NCI-H1105 (cell line): ENCODE results near the gene FAM111A.

Experiments
- DNase-seq: peaks from one replicate; lab custom pipeline; 2025; lab: John Stamatoyannopoulos, UW

The FAM111A gene

GRCh38 chr11:59141673-59142460, 789 bp upstream of the FAM111A start:
- DNase-seq = no peak

DNA sequence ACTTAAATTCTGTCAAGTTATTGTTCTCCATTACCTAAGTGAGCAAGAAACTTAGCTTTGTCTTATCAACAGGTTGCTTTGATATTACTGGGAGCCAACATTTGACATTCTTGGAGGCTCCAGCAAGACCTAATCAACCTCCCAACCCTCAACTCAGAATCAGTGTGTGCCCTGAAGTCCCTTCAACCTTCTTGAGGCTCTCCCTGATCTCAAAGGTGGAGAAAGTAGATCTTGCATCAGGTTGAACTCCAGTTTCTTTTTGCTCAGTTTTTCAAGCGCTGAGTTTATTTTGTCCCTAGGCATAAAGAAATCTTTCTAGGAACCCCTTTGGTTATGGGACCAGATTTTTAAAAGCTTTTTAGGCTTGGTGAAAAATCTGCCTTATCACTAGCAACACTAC, 1.4 kb downstream of the FAM111A start:
- no peak for DNase-seq

GRCh38 chr11:59144579-59145345, 2.1 kb downstream of the FAM111A start:
- DNase-seq = peak; percentile 87

DNA sequence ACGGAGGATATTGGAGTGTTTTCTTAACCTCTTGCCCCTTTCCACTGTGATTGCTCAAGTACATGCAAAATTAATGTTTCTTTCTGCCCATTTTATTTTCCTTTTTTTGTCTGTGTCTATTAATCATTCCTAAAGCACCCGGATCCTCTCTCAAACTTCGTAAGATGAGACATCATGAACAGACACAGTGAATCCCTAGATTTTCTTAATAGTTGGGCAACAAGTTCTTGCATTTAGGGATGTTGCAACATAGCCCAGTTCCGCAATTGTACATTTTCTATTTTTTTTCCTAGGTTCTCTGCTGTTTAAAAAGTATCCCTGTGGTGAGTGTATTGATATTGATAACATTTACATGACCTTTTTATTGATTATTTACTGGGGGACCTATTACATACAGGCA, 2.9 kb downstream of the FAM111A start:
- no peak for DNase-seq

DNA sequence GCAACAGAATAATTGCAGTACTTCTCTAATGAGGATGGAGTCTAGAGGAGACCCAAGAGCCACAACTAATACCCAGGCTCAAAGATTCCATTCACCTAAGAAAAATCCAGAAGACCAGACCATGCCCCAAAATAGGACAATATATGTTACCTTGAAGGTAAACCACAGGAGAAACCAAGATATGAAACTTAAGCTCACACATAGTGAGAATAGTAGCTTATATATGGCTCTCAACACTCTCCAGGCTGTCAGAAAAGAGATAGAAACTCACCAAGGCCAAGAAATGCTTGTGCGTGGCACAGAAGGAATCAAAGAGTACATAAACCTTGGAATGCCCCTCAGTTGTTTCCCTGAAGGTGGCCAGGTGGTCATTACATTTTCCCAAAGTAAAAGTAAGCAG, 9.1 kb downstream of the FAM111A start:
- DNase-seq = no peak

- no peak for DNase-seq
These were observed 9.8 kb downstream of the FAM111A start for GRCh38 chr11:59152312-59152951.

- no peak for DNase-seq
These were observed 12.0 kb downstream of the FAM111A start for GRCh38 chr11:59154610-59155009.

DNA sequence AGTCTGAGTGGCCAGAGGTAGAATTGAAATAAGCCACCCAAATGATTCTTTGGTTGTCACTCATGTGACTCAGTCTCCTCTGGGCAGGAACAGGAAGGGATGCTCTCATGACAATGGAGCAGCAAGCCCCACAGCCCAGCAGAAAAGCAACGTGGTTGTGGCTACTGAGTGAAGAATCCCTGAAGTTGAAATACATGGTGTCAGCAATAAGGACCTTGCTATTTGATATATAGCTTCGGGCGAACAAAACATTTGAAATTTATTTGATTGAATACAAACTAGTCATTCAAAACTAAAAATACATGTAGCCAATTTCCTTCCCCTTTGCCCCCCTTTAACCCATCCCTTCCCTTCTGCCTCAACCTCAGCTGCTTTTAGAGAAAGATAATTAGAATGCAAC, 14.8 kb downstream of the FAM111A start:
- no peak for DNase-seq

- DNase-seq = peak; percentile 67
These were observed 15.8 kb downstream of the FAM111A start for GRCh38 chr11:59158206-59159068.

- DNase-seq = no peak
These were observed 21.4 kb downstream of the FAM111A start for GRCh38 chr11:59164028-59164427.

- peak; percentile 88 for DNase-seq
These were observed 29.1 kb downstream of the FAM111A start, which contains the start of gene DTX4 for GRCh38 chr11:59171508-59172322. TSS of gene DTX4 (plus strand) at chr11:59172132. CDS start at chr11:59172596, 464 bp downstream.

- DNase-seq = no peak
These were observed 29.9 kb downstream of the FAM111A start for GRCh38 chr11:59172345-59173079.

- peak; percentile 9 for DNase-seq
These were observed 30.7 kb downstream of the FAM111A start for GRCh38 chr11:59173080-59173963.

GRCh38 chr11:59173964-59174663, 31.5 kb downstream of the FAM111A start:
- no peak for DNase-seq

DNA sequence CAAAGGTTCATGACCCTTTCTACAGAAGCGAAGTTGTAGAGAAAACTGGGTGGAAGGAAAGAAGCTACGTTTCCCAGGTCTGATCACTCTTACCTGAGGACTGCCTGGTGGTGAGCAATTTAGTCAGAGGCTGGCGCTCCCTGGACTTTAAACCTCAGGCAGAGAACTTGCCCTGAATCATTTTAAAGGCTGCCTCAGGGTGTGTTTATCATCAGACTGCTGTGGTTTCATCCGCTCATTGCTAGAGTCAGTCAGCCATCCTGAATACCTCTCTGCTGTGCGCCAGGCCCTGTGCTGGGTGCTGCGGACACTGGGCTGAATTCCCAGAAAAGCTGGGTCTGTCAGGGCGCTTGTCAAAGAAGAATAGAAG, 32.0 kb downstream of the FAM111A start:
- no peak for DNase-seq

DNA sequence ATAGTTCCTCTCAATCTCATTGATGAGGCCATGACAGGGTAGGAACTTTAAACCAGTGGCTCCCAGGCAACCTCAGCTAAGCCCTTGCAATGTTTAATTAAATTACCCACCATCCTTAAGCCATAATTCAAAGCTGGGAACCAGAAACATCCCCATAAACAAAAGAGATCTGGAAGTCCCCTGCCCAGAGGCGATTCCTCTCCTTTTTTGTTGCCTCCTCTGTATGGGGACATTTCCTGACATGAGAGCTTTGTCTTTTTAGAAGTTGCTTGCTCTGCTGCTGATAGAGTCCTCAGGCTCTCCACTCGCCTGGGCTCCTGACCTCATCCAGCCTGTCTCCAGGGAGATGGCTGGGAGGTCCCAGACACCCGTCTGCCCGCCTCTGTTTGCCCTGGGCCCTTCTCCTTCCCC, 32.4 kb downstream of the FAM111A start:
- DNase-seq = no peak

DNA sequence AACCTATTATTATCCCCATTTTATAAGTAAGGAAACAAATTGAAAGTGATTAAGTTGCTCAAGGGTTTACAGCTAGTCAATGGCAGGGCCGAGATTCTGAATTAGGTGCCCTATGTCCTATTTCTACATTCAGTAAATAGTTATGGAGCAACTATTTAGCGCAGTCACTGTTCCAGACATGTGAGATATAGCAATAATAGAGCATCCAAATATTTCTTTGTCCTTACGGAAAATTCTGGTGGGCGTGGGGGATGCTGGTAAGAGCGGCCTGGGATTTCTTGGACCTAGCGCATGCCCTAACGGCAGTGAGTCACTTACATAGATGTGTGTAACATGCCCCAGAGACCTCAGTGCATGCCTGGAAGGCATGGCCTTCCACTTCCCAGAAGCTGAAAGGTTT, 33.7 kb downstream of the FAM111A start:
- no peak for DNase-seq

DNA sequence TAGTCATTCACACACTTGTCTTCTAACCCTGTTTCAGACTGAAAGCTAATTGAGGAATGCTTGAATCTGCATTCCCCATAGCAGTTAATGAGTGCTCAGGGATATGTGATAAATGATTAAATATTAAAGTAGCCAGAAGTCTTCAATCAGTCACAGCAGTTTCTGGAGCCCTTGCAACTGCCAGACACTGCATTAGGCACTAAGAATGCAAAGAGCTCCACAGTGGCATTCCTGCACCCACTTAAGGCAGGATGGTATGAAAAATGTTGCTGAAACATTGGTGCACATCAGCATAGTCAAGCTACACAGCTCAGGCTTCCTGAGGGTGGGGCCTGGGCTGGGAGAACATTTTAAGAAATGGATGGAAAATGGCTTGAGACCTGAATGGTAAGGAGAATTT, 35.7 kb downstream of the FAM111A start:
- DNase-seq = no peak

DNA sequence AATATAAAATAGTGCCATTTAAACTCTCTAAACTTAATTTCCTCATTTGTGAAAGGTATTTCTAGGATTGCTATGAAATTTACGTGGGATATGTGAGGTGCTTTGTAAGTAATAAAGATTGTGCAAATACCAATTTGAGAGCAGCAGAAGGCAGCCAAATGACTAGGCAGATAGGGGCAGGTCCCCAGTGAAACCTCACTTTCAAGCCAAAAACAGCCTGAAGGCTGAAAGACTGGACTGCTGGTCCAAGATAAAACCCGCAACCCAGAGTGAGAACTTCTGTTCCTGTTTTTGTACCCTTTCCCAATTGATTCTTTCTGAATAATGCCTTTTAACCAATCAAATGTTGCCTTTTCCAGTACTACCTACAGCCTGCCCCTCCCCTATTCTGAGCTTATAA, 36.5 kb downstream of the FAM111A start:
- no peak for DNase-seq
